H9 (cell line): ENCODE results near the gene TSPAN1. TPM values are rescaled to one million over a fixed set of nuclear protein-coding genes. Genes with fewer than 3 reads are reported as not detected.

Source experiments
- DNase-seq: peaks from one replicate; pipeline ENCODE4 v3.0.0-alpha.2; 2017
- H2AFZ ChIP-seq: one replicate; pipeline ENCODE4 v1.6.1; 2013; ENCODE audit warnings: mild to moderate bottlenecking, low read length, control low read depth, moderate library complexity
- H2AK5ac ChIP-seq: 2 replicates; pipeline ENCODE4 v1.6.1; 2013; ENCODE audit warnings: low read length, control low read depth, mixed read lengths; ENCODE audit not compliant: insufficient read length
- H2BK120ac ChIP-seq: one replicate; pipeline ENCODE4 v1.6.1; 2013; ENCODE audit warnings: low read depth, mild to moderate bottlenecking, low read length, control low read depth, inconsistent platforms; ENCODE audit not compliant: poor library complexity, severe bottlenecking
- H2BK12ac ChIP-seq: 2 replicates; pipeline ENCODE4 v1.6.1; 2013; ENCODE audit warnings: low read length, control low read depth, mixed read lengths, low read depth; ENCODE audit not compliant: insufficient read length
- H2BK15ac ChIP-seq: 2 replicates; pipeline ENCODE4 v1.6.1; 2013; ENCODE audit warnings: low read depth, low read length, control low read depth
- H2BK20ac ChIP-seq: one replicate; pipeline ENCODE4 v1.6.1; 2013; ENCODE audit warnings: low read depth, mild to moderate bottlenecking, low read length, control low read depth, inconsistent platforms; ENCODE audit not compliant: poor library complexity, severe bottlenecking
- H2BK5ac ChIP-seq: 2 replicates; pipeline ENCODE4 v1.6.1; 2013; ENCODE audit warnings: low read length, control low read depth, mixed read lengths; ENCODE audit not compliant: insufficient read length
- H3K14ac ChIP-seq: 2 replicates; pipeline ENCODE4 v1.6.1; 2013; ENCODE audit warnings: low read length, control low read depth; ENCODE audit not compliant: insufficient read depth
- H3K18ac ChIP-seq: 2 replicates; pipeline ENCODE4 v1.6.1; 2013; ENCODE audit warnings: low read depth, mild to moderate bottlenecking, mixed read lengths, low read length, control low read depth; ENCODE audit not compliant: insufficient read length
- H3K23ac ChIP-seq: 2 replicates; pipeline ENCODE4 v1.6.1; 2013; ENCODE audit warnings: low read length, control low read depth, mixed read lengths, low read depth; ENCODE audit not compliant: insufficient read length
- H3K23me2 ChIP-seq: 2 replicates; pipeline ENCODE4 v1.6.1; 2013; ENCODE audit warnings: low read depth, mild to moderate bottlenecking, mixed read lengths, low read length, control low read depth; ENCODE audit not compliant: insufficient read length, poor library complexity, severe bottlenecking
- H3K27ac ChIP-seq: 2 replicates; pipeline ENCODE4 v1.5.1; 2013; ENCODE audit warnings: low read length, control low read depth, mixed read lengths, low read depth; ENCODE audit not compliant: insufficient read length
- H3K27me3 ChIP-seq: 2 replicates; pipeline ENCODE4 v1.6.1; 2013; ENCODE audit warnings: low read length, control low read depth, inconsistent platforms; ENCODE audit not compliant: insufficient read depth
- H3K4ac ChIP-seq: 2 replicates; pipeline ENCODE4 v1.6.1; 2013; ENCODE audit warnings: low read depth, mild to moderate bottlenecking, control low read depth, inconsistent platforms, low read length, moderate library complexity
- H3K4me1 ChIP-seq: 2 replicates; pipeline ENCODE4 v1.6.1; 2013; ENCODE audit warnings: low read length, control low read depth, inconsistent platforms; ENCODE audit not compliant: insufficient read depth
- H3K4me2 ChIP-seq: 2 replicates; pipeline ENCODE4 v1.6.1; 2013; ENCODE audit warnings: low read length, control low read depth, mixed read lengths; ENCODE audit not compliant: insufficient read length, insufficient read depth
- H3K56ac ChIP-seq: 2 replicates; pipeline ENCODE4 v1.6.1; 2013; ENCODE audit warnings: low read depth, mild to moderate bottlenecking, mixed read lengths, low read length, control low read depth; ENCODE audit not compliant: insufficient read length
- H3K79me1 ChIP-seq: 2 replicates; pipeline ENCODE4 v1.6.1; 2013; ENCODE audit warnings: low read depth, mild to moderate bottlenecking, moderate library complexity, low read length, control low read depth, inconsistent platforms; ENCODE audit not compliant: insufficient read depth, poor library complexity, severe bottlenecking
- H3K79me2 ChIP-seq: 2 replicates; pipeline ENCODE4 v1.6.1; 2013; ENCODE audit warnings: low read length, control low read depth, inconsistent platforms; ENCODE audit not compliant: insufficient read depth
- H3K9ac ChIP-seq: 2 replicates; pipeline ENCODE4 v1.6.1; 2013; ENCODE audit warnings: low read length, control low read depth, mixed read lengths; ENCODE audit not compliant: insufficient read length; ENCODE audit errors: extremely low read depth
- H3K9me3 ChIP-seq: one replicate; pipeline ENCODE4 v1.6.1; 2013; ENCODE audit warnings: low read depth, low read length, inconsistent platforms; ENCODE audit not compliant: control insufficient read depth
- H3T11ph ChIP-seq: one replicate; pipeline ENCODE4 v1.6.1; 2013; ENCODE audit warnings: mild to moderate bottlenecking, low read length, control low read depth, inconsistent platforms
- H4K20me1 ChIP-seq: one replicate; pipeline ENCODE4 v1.6.1; 2013; ENCODE audit not compliant: control insufficient read depth, insufficient read length, insufficient read depth
- H4K5ac ChIP-seq: 2 replicates; pipeline ENCODE4 v1.6.1; 2013; ENCODE audit warnings: low read depth, mild to moderate bottlenecking, mixed read lengths, low read length, control low read depth; ENCODE audit not compliant: insufficient read length
- H4K8ac ChIP-seq: replicated peaks from 2 replicates; pipeline ENCODE4 v1.6.1; 2013; ENCODE audit warnings: low read length, control low read depth, mixed read lengths, low read depth; ENCODE audit not compliant: insufficient read length
- H4K91ac ChIP-seq: 2 replicates; pipeline ENCODE4 v1.6.1; 2013; ENCODE audit warnings: low read depth, mild to moderate bottlenecking, moderate library complexity, mixed read lengths, low read length, control low read depth; ENCODE audit not compliant: insufficient read length
- H3K27ac Mint-ChIP-seq, 3 experiments: 2 replicates in 2 of 3; 3 replicates in 1 of 3; pipeline ENCODE4 v1.8.0; 2020 to 2021; ENCODE audit warnings: mixed read lengths in 3 of 3, mild to moderate bottlenecking in 1 of 3, moderate library complexity in 1 of 3
- H3K27me3 Mint-ChIP-seq: 2 replicates; pipeline ENCODE4 v1.8.0; 2021; ENCODE audit warnings: low read depth, mild to moderate bottlenecking, moderate library complexity, mixed read lengths
- H3K36me3 Mint-ChIP-seq, 3 experiments: 2 replicates in 2 of 3; 3 replicates in 1 of 3; pipeline ENCODE4 v1.8.0; 2020 to 2021; ENCODE audit warnings: low read depth in 3 of 3, mixed read lengths in 3 of 3; ENCODE audit not compliant: insufficient read depth in 1 of 3
- H3K4me1 Mint-ChIP-seq, 2 experiments: 2 replicates each; pipeline ENCODE4 v1.8.0; 2020; ENCODE audit warnings: mixed read lengths in 2 of 2
- H3K4me3 Mint-ChIP-seq, 2 experiments: 2 replicates in 1 of 2; 3 replicates in 1 of 2; pipeline ENCODE4 v1.8.0; 2020 to 2021; ENCODE audit warnings: mild to moderate bottlenecking in 2 of 2, mixed read lengths in 2 of 2, moderate library complexity in 1 of 2
- H3K9me3 Mint-ChIP-seq, 2 experiments: 2 replicates in 1 of 2; 3 replicates in 1 of 2; pipeline ENCODE4 v1.8.0; 2020; ENCODE audit warnings: mild to moderate bottlenecking in 2 of 2, mixed read lengths in 2 of 2, moderate library complexity in 1 of 2
- WGBS: extraction: QIAGEN DNeasy Blood & Tissue Kit; methylation state at CpG from one replicate; pipeline ENCODE4 v1.1.7; 2013; ENCODE audit warnings: missing lambda C conversion rate, low lambda C conversion rate, mixed read lengths; ENCODE audit not compliant: insufficient read length; ENCODE audit errors: extremely low coverage; 5-methylcytosine and 5-hydroxymethylcytosine counted together
- total RNA-seq: library from RNA; stranded (reverse); gene quantifications from 2 replicates; pipeline ENCODE4 v1.2.1, GENCODE V29; 2021
- TF ChIP-seq, protein P1 (sequence below): fragments of 200-600 bp; sonication (generic); conservative IDR thresholded peaks from 3 replicates; pipeline ENCODE4 v1.8.0; 2021; ENCODE audit warnings: antibody characterized with exemption, mild to moderate bottlenecking

TSPAN1 gene
- total RNA-seq, 1 experiment from 2014 or later, result not detected

- H3K27ac Mint-ChIP-seq, result no peak overlapping the region; a peak in 1 of 7 replicates
- H3K4me1 ChIP-seq, result no peaks in the 10 kb centered on the region; the same call in 1 of the 2 replicates
- no peaks in the 10 kb centered on the region; a peak in 1 of 7 replicates for H3K36me3 Mint-ChIP-seq
- H2BK5ac ChIP-seq, result no peak overlapping the region
- no peak overlapping the region for H3K4ac ChIP-seq
- H2BK15ac ChIP-seq, result no peak overlapping the region
- H2BK12ac ChIP-seq, result no peak overlapping the region
- no peaks in the 10 kb centered on the region; a peak in 1 of 5 replicates for H3K9me3 Mint-ChIP-seq
- no peak overlapping the region for H3K4me2 ChIP-seq
- H4K20me1 ChIP-seq, result no peaks in the 10 kb centered on the region
- H2BK20ac ChIP-seq, result no peak overlapping the region
- no peak overlapping the region for H3K9ac ChIP-seq
- no peaks in the 10 kb centered on the region for H3K79me1 ChIP-seq
- H3K56ac ChIP-seq, result no peak overlapping the region
- no peak overlapping the region for H3K14ac ChIP-seq
- H3K79me2 ChIP-seq, result no peaks in the 10 kb centered on the region
- no peaks in the 10 kb centered on the region; the same call in 1 of the 2 replicates for H3K27me3 ChIP-seq
- no CpG with 5 or more reads among the region's 1 CpG for WGBS
- H3K27me3 Mint-ChIP-seq, result peaks cover 54% of the 10 kb centered on the region
- no peak overlapping the region for H4K91ac ChIP-seq
- H3K4me1 Mint-ChIP-seq, result peaks cover 15 to 28% of the 10 kb centered on the region in 2 experiments
- H2AFZ ChIP-seq, result no peak overlapping the region
- no peak overlapping the region for H4K8ac ChIP-seq
- H3K23me2 ChIP-seq, result no peaks in the 10 kb centered on the region
- H2BK120ac ChIP-seq, result no peak overlapping the region
- H3K4me3 Mint-ChIP-seq, result no peak overlapping the region
- TF ChIP-seq, protein P1, sequence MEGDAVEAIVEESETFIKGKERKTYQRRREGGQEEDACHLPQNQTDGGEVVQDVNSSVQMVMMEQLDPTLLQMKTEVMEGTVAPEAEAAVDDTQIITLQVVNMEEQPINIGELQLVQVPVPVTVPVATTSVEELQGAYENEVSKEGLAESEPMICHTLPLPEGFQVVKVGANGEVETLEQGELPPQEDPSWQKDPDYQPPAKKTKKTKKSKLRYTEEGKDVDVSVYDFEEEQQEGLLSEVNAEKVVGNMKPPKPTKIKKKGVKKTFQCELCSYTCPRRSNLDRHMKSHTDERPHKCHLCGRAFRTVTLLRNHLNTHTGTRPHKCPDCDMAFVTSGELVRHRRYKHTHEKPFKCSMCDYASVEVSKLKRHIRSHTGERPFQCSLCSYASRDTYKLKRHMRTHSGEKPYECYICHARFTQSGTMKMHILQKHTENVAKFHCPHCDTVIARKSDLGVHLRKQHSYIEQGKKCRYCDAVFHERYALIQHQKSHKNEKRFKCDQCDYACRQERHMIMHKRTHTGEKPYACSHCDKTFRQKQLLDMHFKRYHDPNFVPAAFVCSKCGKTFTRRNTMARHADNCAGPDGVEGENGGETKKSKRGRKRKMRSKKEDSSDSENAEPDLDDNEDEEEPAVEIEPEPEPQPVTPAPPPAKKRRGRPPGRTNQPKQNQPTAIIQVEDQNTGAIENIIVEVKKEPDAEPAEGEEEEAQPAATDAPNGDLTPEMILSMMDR, result no peak
- H3K9me3 ChIP-seq, result no peaks in the 10 kb centered on the region
- DNase-seq, result no peak
- no peak overlapping the region for H3T11ph ChIP-seq
- no peak overlapping the region for H2AK5ac ChIP-seq
- H3K27ac ChIP-seq, result no peak overlapping the region
- H3K23ac ChIP-seq, result no peak overlapping the region
- no peak overlapping the region for H4K5ac ChIP-seq
- H3K18ac ChIP-seq, result no peak overlapping the region
Observed at GRCh38 chr1:46168477-46168876, 6.4 kb upstream of the TSPAN1 start.
